OCI-LY1 (cell line): ENCODE measurements around the gene SPAG6.

Experiments used
- EZH2 ChIP-seq: fragments of 200-600 bp; sonication (generic), shearing (Covaris generic); IDR thresholded peaks from 2 replicates; pipeline ENCODE4 v1.8.0; 2017; ENCODE audit warnings: borderline replicate concordance, mixed run types, mild to moderate bottlenecking, antibody characterized with exemption, low read length, moderate library complexity, mixed read lengths
- TF ChIP-seq, protein P1 (sequence below): fragments of 200-600 bp; sonication (generic), shearing (Covaris generic); IDR thresholded peaks from 2 replicates; pipeline ENCODE4 v1.5.1; 2017; ENCODE audit warnings: mild to moderate bottlenecking, antibody characterized with exemption, low read length, moderate library complexity, mixed read lengths

DNA sequence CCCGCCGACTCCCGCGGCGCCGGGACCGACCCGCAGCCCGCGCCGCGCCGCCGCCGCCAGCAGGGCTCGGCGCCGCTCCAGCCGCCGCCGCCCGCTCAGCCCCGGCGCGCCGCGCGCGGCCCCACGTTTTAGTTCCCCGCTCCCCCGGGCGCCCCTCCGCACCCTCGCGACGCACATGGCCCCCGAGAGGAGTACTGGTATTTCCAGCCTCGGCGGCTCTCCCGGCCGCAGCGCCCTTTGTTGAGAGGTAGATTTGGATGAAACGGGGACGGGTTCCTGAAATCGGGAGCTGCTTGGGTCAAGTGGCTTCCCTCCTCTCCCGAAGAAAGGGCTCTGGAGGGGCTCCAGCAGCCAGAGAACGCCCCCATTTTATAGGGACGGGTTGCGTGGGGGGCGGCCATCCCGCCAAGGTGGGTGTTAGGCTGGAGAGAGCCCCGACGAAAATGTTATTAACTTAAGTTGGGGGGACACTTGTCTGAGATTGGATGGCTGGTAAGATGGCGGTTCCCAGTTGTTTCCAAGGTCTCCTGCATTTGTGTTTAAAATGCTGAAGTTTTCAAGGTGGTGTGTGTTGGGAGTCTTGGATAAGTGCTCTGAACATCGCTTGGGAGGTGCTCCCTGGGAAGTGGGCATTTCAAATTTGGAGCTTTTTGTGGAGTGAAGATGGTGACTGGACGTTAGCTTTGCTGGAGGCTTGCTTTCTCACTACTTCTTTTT lies 23.2 kb upstream of the SPAG6 start:
- TF ChIP-seq, protein P1, sequence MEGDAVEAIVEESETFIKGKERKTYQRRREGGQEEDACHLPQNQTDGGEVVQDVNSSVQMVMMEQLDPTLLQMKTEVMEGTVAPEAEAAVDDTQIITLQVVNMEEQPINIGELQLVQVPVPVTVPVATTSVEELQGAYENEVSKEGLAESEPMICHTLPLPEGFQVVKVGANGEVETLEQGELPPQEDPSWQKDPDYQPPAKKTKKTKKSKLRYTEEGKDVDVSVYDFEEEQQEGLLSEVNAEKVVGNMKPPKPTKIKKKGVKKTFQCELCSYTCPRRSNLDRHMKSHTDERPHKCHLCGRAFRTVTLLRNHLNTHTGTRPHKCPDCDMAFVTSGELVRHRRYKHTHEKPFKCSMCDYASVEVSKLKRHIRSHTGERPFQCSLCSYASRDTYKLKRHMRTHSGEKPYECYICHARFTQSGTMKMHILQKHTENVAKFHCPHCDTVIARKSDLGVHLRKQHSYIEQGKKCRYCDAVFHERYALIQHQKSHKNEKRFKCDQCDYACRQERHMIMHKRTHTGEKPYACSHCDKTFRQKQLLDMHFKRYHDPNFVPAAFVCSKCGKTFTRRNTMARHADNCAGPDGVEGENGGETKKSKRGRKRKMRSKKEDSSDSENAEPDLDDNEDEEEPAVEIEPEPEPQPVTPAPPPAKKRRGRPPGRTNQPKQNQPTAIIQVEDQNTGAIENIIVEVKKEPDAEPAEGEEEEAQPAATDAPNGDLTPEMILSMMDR, result no peak
- TF ChIP-seq EZH2, result peak; percentile 100
